Liver (tissue), 9 donors: ENCODE measurements around the gene FARS2. TPM values are rescaled to one million over a fixed set of nuclear protein-coding genes. Genes with fewer than 3 reads are reported as not detected.

Source experiments
- DNase-seq: peaks from one replicate; pipeline ENCODE4 v3.0.0-alpha.2; 2017; ENCODE audit warnings: low spot score
- H3K27ac ChIP-seq, 2 donors: one replicate each; pipeline ENCODE4 v1.7.0; 2013; ENCODE audit warnings: inconsistent platforms in 2 of 2, low read length in 2 of 2, control low read depth in 1 of 2, low read depth in 1 of 2, mild to moderate bottlenecking in 1 of 2
- H3K27me3 ChIP-seq, 4 donors: one replicate each; pipeline versions ENCODE4 v1.6.1 to v1.7.0; 2013; ENCODE audit warnings: low read length in 3 of 4, inconsistent platforms in 1 of 4, mild to moderate bottlenecking in 1 of 4, moderate library complexity in 1 of 4; ENCODE audit not compliant: control insufficient read depth in 4 of 4, insufficient read depth in 4 of 4
- H3K36me3 ChIP-seq, 4 donors: one replicate each; pipeline versions ENCODE4 v1.6.1 to v1.7.0; 2013; ENCODE audit warnings: low read length in 3 of 4, mild to moderate bottlenecking in 3 of 4, low read depth in 1 of 4, moderate library complexity in 1 of 4; ENCODE audit not compliant: control insufficient read depth in 4 of 4, insufficient read depth in 3 of 4
- H3K4me1 ChIP-seq, 4 donors: one replicate each; pipeline versions ENCODE4 v1.6.1 to v1.7.0; 2013; ENCODE audit warnings: low read length in 3 of 4, mild to moderate bottlenecking in 3 of 4, moderate library complexity in 1 of 4; ENCODE audit not compliant: control insufficient read depth in 4 of 4, insufficient read depth in 4 of 4
- H3K4me3 ChIP-seq, 3 donors: one replicate each; pipeline versions ENCODE4 v1.6.1 to v1.7.0; 2013; ENCODE audit warnings: low read length in 3 of 3, control low read depth in 1 of 3, low read depth in 1 of 3, mild to moderate bottlenecking in 1 of 3
- H3K9ac ChIP-seq, 2 donors: one replicate each; pipeline ENCODE4 v1.7.0; 2013; ENCODE audit warnings: low read length in 2 of 2, mild to moderate bottlenecking in 2 of 2, moderate library complexity in 2 of 2, control low read depth in 1 of 2, low read depth in 1 of 2
- H3K9me3 ChIP-seq, 4 donors: one replicate each; pipeline versions ENCODE4 v1.6.1 to v1.7.0; 2013; ENCODE audit warnings: low read length in 3 of 4; ENCODE audit not compliant: control insufficient read depth in 4 of 4
- FOXA1 ChIP-seq: IDR thresholded peaks from 2 replicates; pipeline ENCODE4 v1.6.1; 2016; ENCODE audit warnings: antibody characterized with exemption
- FOXA2 ChIP-seq: IDR thresholded peaks from 2 replicates; pipeline ENCODE4 v1.6.1; 2016; ENCODE audit warnings: antibody characterized with exemption
- GABPA ChIP-seq, 2 donors: IDR thresholded peaks in 1 of 2; conservative IDR thresholded peaks in 1 of 2; 2 replicates each; pipeline ENCODE4 v1.6.1; 2016; ENCODE audit warnings: antibody characterized with exemption in 2 of 2, mild to moderate bottlenecking in 1 of 2, moderate library complexity in 1 of 2
- HNF4A ChIP-seq, 2 donors: conservative IDR thresholded peaks; 2 replicates each; pipeline ENCODE4 v1.6.1; 2016; ENCODE audit warnings: antibody characterized with exemption in 2 of 2, mild to moderate bottlenecking in 2 of 2
- HNF4G ChIP-seq: IDR thresholded peaks from 2 replicates; pipeline ENCODE4 v1.6.1; 2016; ENCODE audit warnings: antibody characterized with exemption
- JUND ChIP-seq, 2 donors: IDR thresholded peaks; 2 replicates each; pipeline ENCODE4 v1.6.1; 2016; ENCODE audit warnings: antibody characterized with exemption in 2 of 2
- NR2F2 ChIP-seq: IDR thresholded peaks from 2 replicates; pipeline ENCODE4 v1.6.1; 2016; ENCODE audit warnings: antibody characterized with exemption
- RAD21 ChIP-seq, 2 donors: IDR thresholded peaks; 2 replicates each; pipeline ENCODE4 v1.6.1; 2016; ENCODE audit warnings: antibody characterized with exemption in 2 of 2, mild to moderate bottlenecking in 2 of 2
- RXRA ChIP-seq, 2 donors: IDR thresholded peaks; 2 replicates each; pipeline ENCODE4 v1.6.1; 2017 to 2018; ENCODE audit warnings: antibody characterized with exemption in 2 of 2, mild to moderate bottlenecking in 1 of 2
- SP1 ChIP-seq: IDR thresholded peaks from 2 replicates; pipeline ENCODE4 v1.6.1; 2018; ENCODE audit warnings: antibody characterized with exemption, mild to moderate bottlenecking
- TAF1 ChIP-seq: conservative IDR thresholded peaks from 2 replicates; pipeline ENCODE4 v1.6.1; 2016; ENCODE audit warnings: antibody characterized with exemption, mild to moderate bottlenecking
- WGBS: extraction: QIAGEN DNeasy Blood & Tissue Kit; methylation state at CpG from one replicate; pipeline ENCODE4 v1.1.7; 2013; 5-methylcytosine and 5-hydroxymethylcytosine counted together
- polyA plus RNA-seq, 2 donors: library from polyadenylated mRNA; stranded (reverse) in 1 of 2; unstranded in 1 of 2; fragments of 200-250 nt in 1 of 2; fragments of >200 nt in 1 of 2; fragmentation: Nextera tagmentation in 1 of 2; extraction: Ambion mirVana in 1 of 2; gene quantifications; one replicate each; pipeline versions ENCODE4 v1.2.1 to v1.2.3, GENCODE V29; 2013 to 2015
- total RNA-seq, 2 donors: library from RNA; depleted of rRNA; stranded (reverse); fragments of >200 nt; gene quantifications; one replicate each; pipeline ENCODE4 v1.2.3, GENCODE V29; 2014
- TF ChIP-seq, protein P1 (sequence below): IDR thresholded peaks from 2 replicates; pipeline ENCODE4 v1.6.1; 2016; ENCODE audit warnings: antibody characterized with exemption
- TF ChIP-seq, protein P2 (sequence below): IDR thresholded peaks from 2 replicates; pipeline ENCODE4 v1.6.1; 2016; ENCODE audit warnings: antibody characterized with exemption
- TF ChIP-seq, protein P3 (sequence below): fragments of 150-350 bp; IDR thresholded peaks from 2 replicates; pipeline ENCODE4 v1.5.1; 2017; ENCODE audit warnings: improper control_type of control experiment, low read depth, low read length; ENCODE audit not compliant: missing input control
- TF ChIP-seq, protein P4 (sequence below): IDR thresholded peaks from 2 replicates; pipeline ENCODE4 v1.6.1; 2016; ENCODE audit warnings: antibody characterized with exemption
- TF ChIP-seq, protein P5 (sequence below): IDR thresholded peaks from 2 replicates; pipeline ENCODE4 v1.6.1; 2016; ENCODE audit warnings: antibody characterized with exemption, mild to moderate bottlenecking
- donor health status: healthy.
- donor health status: healthy.
- donor health status: healthy.
- donor health status: healthy.
- donor health status: healthy.

Gene FARS2
- total and polyA plus RNA-seq, 4 donors = 7.8 to 25.9 (median 11.2) TPM

DNA sequence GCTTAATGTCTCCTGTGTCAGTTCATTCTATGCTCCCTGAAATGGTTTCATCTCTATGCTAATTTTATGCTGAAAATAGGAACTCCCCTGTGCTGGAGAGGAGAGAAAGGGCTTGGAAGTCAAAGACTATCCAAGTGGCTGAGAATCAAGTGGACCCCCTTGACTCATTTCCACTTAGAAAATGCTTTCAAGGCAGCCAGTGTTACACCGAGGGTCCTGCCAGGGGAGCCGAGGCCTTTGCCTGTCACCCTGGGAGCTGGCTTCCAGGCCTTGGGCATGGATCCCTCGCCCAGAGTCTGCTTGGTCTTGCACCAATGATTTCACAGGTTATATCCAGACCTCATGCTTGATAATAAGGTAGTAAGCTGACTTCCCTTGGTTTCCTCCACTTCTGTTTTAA is 402.8 kb downstream of the FARS2 start (continued):
- TF ChIP-seq, protein P1, sequence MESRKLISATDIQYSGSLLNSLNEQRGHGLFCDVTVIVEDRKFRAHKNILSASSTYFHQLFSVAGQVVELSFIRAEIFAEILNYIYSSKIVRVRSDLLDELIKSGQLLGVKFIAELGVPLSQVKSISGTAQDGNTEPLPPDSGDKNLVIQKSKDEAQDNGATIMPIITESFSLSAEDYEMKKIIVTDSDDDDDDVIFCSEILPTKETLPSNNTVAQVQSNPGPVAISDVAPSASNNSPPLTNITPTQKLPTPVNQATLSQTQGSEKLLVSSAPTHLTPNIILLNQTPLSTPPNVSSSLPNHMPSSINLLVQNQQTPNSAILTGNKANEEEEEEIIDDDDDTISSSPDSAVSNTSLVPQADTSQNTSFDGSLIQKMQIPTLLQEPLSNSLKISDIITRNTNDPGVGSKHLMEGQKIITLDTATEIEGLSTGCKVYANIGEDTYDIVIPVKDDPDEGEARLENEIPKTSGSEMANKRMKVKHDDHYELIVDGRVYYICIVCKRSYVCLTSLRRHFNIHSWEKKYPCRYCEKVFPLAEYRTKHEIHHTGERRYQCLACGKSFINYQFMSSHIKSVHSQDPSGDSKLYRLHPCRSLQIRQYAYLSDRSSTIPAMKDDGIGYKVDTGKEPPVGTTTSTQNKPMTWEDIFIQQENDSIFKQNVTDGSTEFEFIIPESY = no peak
- TF ChIP-seq HNF4G (no peak), NR2F2 (no peak)

DNA sequence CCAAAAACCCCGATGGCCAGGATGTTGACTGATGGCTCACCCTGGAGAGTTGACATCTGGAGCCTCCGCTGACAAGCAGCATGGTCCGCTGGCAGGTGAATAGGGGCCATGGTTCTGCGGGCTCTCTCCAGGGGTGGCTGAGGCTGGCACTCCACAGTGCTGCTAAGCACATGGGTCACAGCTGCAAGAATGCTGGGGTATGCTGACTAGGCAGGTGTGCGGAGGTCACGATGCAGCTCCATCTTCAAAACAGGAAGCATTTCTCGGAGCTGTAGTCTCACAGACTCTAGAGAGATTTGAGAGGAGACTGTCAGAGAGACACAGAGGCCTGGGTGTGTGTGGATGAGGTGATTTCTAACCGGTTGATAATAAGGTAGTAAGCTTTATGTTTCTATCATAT is 403.9 kb downstream of the FARS2 start:
- 85% methylated on average over 8 of the region's 8 CpGs for WGBS
- H3K4me1 ChIP-seq = no peaks in the 10 kb centered on the region
- TF ChIP-seq, protein P2, sequence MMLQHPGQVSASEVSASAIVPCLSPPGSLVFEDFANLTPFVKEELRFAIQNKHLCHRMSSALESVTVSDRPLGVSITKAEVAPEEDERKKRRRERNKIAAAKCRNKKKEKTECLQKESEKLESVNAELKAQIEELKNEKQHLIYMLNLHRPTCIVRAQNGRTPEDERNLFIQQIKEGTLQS = no peak
- TF ChIP-seq FOXA1 = no peak
- TF ChIP-seq, protein P1 = no peak
- no peak for TF ChIP-seq RXRA (IDR thresholded peaks at IDR 0.05)
- TF ChIP-seq HNF4G = no peak
- no peak for TF ChIP-seq RAD21 (IDR thresholded peaks at IDR 0.05)
- TF ChIP-seq, protein P3, sequence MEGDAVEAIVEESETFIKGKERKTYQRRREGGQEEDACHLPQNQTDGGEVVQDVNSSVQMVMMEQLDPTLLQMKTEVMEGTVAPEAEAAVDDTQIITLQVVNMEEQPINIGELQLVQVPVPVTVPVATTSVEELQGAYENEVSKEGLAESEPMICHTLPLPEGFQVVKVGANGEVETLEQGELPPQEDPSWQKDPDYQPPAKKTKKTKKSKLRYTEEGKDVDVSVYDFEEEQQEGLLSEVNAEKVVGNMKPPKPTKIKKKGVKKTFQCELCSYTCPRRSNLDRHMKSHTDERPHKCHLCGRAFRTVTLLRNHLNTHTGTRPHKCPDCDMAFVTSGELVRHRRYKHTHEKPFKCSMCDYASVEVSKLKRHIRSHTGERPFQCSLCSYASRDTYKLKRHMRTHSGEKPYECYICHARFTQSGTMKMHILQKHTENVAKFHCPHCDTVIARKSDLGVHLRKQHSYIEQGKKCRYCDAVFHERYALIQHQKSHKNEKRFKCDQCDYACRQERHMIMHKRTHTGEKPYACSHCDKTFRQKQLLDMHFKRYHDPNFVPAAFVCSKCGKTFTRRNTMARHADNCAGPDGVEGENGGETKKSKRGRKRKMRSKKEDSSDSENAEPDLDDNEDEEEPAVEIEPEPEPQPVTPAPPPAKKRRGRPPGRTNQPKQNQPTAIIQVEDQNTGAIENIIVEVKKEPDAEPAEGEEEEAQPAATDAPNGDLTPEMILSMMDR = no peak
- no peak for TF ChIP-seq JUND (IDR thresholded peaks at IDR 0.05)
- TF ChIP-seq, protein P4, sequence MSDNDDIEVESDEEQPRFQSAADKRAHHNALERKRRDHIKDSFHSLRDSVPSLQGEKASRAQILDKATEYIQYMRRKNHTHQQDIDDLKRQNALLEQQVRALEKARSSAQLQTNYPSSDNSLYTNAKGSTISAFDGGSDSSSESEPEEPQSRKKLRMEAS = no peak
- TF ChIP-seq GABPA (IDR thresholded peaks at IDR 0.05 in 1 of 2, conservative IDR thresholded peaks at IDR 0.05 in 1 of 2) = no peak
- TF ChIP-seq TAF1 = no peak
- no peak for TF ChIP-seq HNF4A (conservative IDR thresholded peaks at IDR 0.05)
- no peak for TF ChIP-seq FOXA2

DNA sequence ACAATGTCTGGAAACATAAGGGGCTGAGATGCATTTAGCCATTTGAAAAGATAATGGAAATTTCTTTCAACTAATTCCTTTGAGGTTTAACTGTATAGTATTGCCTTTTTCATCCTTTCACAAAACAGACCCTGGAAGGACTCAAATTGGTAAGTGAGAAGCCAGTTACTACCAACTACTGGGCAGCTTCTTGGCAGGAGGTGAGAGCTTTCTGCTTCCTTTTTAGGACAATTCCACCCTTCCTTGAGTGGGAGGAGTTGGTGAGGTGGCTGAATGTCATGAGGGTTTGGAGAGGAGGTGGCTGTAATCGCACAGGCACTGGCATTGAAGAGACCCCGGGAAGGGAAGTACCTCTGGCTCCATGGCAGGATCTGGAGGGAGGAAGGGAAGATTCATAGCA is 404.4 kb downstream of the FARS2 start:
- no peak for DNase-seq
- H3K9me3 ChIP-seq = no peaks in the 10 kb centered on the region
- no peaks in the 10 kb centered on the region for H3K36me3 ChIP-seq
- H3K27me3 ChIP-seq = no peaks in the 10 kb centered on the region
- no peak overlapping the region for H3K9ac ChIP-seq
- no peaks in the 10 kb centered on the region for H3K4me1 ChIP-seq
- H3K27ac ChIP-seq = no peak overlapping the region
- WGBS = 89% methylated on average over 2 of the region's 2 CpGs
- no peak overlapping the region for H3K4me3 ChIP-seq
- TF ChIP-seq, protein P5, sequence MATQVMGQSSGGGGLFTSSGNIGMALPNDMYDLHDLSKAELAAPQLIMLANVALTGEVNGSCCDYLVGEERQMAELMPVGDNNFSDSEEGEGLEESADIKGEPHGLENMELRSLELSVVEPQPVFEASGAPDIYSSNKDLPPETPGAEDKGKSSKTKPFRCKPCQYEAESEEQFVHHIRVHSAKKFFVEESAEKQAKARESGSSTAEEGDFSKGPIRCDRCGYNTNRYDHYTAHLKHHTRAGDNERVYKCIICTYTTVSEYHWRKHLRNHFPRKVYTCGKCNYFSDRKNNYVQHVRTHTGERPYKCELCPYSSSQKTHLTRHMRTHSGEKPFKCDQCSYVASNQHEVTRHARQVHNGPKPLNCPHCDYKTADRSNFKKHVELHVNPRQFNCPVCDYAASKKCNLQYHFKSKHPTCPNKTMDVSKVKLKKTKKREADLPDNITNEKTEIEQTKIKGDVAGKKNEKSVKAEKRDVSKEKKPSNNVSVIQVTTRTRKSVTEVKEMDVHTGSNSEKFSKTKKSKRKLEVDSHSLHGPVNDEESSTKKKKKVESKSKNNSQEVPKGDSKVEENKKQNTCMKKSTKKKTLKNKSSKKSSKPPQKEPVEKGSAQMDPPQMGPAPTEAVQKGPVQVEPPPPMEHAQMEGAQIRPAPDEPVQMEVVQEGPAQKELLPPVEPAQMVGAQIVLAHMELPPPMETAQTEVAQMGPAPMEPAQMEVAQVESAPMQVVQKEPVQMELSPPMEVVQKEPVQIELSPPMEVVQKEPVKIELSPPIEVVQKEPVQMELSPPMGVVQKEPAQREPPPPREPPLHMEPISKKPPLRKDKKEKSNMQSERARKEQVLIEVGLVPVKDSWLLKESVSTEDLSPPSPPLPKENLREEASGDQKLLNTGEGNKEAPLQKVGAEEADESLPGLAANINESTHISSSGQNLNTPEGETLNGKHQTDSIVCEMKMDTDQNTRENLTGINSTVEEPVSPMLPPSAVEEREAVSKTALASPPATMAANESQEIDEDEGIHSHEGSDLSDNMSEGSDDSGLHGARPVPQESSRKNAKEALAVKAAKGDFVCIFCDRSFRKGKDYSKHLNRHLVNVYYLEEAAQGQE = no peak
- TF ChIP-seq GABPA (IDR thresholded peaks at IDR 0.05 in 1 of 2, conservative IDR thresholded peaks at IDR 0.05 in 1 of 2) (no peak), JUND (IDR thresholded peaks at IDR 0.05) (no peak), RXRA (IDR thresholded peaks at IDR 0.05) (no peak), RAD21 (IDR thresholded peaks at IDR 0.05) (no peak), TAF1 (no peak), SP1 (no peak), NR2F2 (no peak)
- TF ChIP-seq, protein P1 = no peak
- TF ChIP-seq, protein P2 = no peak

More for the DNA sequence above, 403.9 kb downstream of the FARS2 start:
- Histone ChIP-seq H3K27ac (no peak overlapping the region), H3K27me3 (no peaks in the 10 kb centered on the region), H3K9me3 (no peaks in the 10 kb centered on the region), H3K4me3 (no peak overlapping the region), H3K36me3 (no peaks in the 10 kb centered on the region), H3K9ac (no peak overlapping the region)
- DNase-seq = no peak
